Measurements from ENCODE around the gene CAMK2G. TPM values are rescaled to one million over a fixed set of nuclear protein-coding genes. Genes with fewer than 3 reads are reported as not detected.
A peak's percentile ranks its signal among the peaks of the same experiment; 100 is the strongest.

CAMK2G gene
- total RNA-seq, 1 donor from 2014 or later: 36.6 TPM

- peak overlapping the region; percentile 62 for H3K27ac Mint-ChIP-seq
Observed at GRCh38 chr10:73910401-73910763, 36.0 kb upstream of the CAMK2G start.

GRCh38 chr10:73909540-73910115 is 35.3 kb upstream of the CAMK2G start:
- peaks cover 30% of the 10 kb centered on the region for H3F3A ChIP-seq (ENCODE audit: low read depth)
- H3K9me3 Mint-ChIP-seq: no peaks in the 10 kb centered on the region
- no peaks in the 10 kb centered on the region for H3K9me3 ChIP-seq (ENCODE audit: low read depth)
- no peak overlapping the region for H3K4me3 ChIP-seq
- H3K36me3 ChIP-seq: no peaks in the 10 kb centered on the region
- no peak overlapping the region for H3K9ac ChIP-seq
- H3K36me3 Mint-ChIP-seq: no peaks in the 10 kb centered on the region
- H3K27ac Mint-ChIP-seq: no peak overlapping the region
- peaks cover 30% of the 10 kb centered on the region for H3K27me3 Mint-ChIP-seq (ENCODE audit: insufficient read depth, low read depth)
- H3K4me1 Mint-ChIP-seq: peaks cover 54% of the 10 kb centered on the region
- peak overlapping the region; percentile 8 for H2AFZ ChIP-seq (replicated peaks)
- no peak overlapping the region for H3K27ac ChIP-seq
- H3K4me2 ChIP-seq: peak overlapping the region; percentile 82
- H3K79me2 ChIP-seq (ENCODE audit: low read depth): no peaks in the 10 kb centered on the region
- DNase-seq (ENCODE audit: low spot score): no peak
- peaks cover 12% of the 10 kb centered on the region for H3K4me1 ChIP-seq
- peaks cover 35% of the 10 kb centered on the region for H3K27me3 ChIP-seq
- peak overlapping the region; percentile 94 for H3K4me3 Mint-ChIP-seq
- H4K20me1 ChIP-seq (ENCODE audit: low read depth): no peaks in the 10 kb centered on the region
- no peak for TF ChIP-seq EZH2phosphoT487 (IDR thresholded peaks at IDR 0.05)
- TF ChIP-seq EZH2 (IDR thresholded peaks at IDR 0.05): no peak
- TF ChIP-seq CTCF (IDR thresholded peaks at IDR 0.05): no peak

More at GRCh38 chr10:73910401-73910763, 36.0 kb upstream of the CAMK2G start:
- Histone ChIP-seq H3K36me3 (no peaks in the 10 kb centered on the region), H3K27me3 (peaks cover 35% of the 10 kb centered on the region), H3K4me2 (peak overlapping the region; percentile 82), H4K20me1 (ENCODE audit: low read depth) (no peaks in the 10 kb centered on the region), H3K4me1 (peaks cover 12% of the 10 kb centered on the region), H3K27ac (no peak overlapping the region), H3K79me2 (ENCODE audit: low read depth) (no peaks in the 10 kb centered on the region), H3F3A (ENCODE audit: low read depth) (peaks cover 29% of the 10 kb centered on the region), H3K4me3 (peak overlapping the region; percentile 79), H3K9me3 (ENCODE audit: low read depth) (no peaks in the 10 kb centered on the region), H2AFZ (replicated peaks) (peak overlapping the region; percentile 99), H3K9ac (no peak overlapping the region)
- Mint-ChIP-seq H3K9me3 (no peaks in the 10 kb centered on the region), H3K27me3 (ENCODE audit: insufficient read depth, low read depth) (peaks cover 34% of the 10 kb centered on the region), H3K4me3 (peak overlapping the region; percentile 94), H3K36me3 (no peaks in the 10 kb centered on the region), H3K4me1 (peaks cover 53% of the 10 kb centered on the region)
- TF ChIP-seq EZH2phosphoT487 (IDR thresholded peaks at IDR 0.05): no peak
- TF ChIP-seq CTCF (IDR thresholded peaks at IDR 0.05): peak; percentile 20
- DNase-seq (ENCODE audit: low spot score): peak; percentile 58

GRCh38 chr10:73908853-73909539 is 34.6 kb upstream of the CAMK2G start:
- Histone ChIP-seq H2AFZ (replicated peaks) (peak overlapping the region; percentile 8), H3K27me3 (peaks cover 35% of the 10 kb centered on the region), H3K27ac (no peak overlapping the region), H3K9ac (no peak overlapping the region), H3F3A (ENCODE audit: low read depth) (peaks cover 30% of the 10 kb centered on the region), H3K4me1 (peaks cover 12% of the 10 kb centered on the region), H3K9me3 (ENCODE audit: low read depth) (no peaks in the 10 kb centered on the region), H3K36me3 (no peaks in the 10 kb centered on the region), H3K79me2 (ENCODE audit: low read depth) (no peaks in the 10 kb centered on the region), H3K4me3 (no peak overlapping the region), H3K4me2 (no peak overlapping the region), H4K20me1 (ENCODE audit: low read depth) (no peaks in the 10 kb centered on the region)
- no peaks in the 10 kb centered on the region for H3K36me3 Mint-ChIP-seq
- peak overlapping the region; percentile 37 for H3K27ac Mint-ChIP-seq
- TF ChIP-seq CTCF (IDR thresholded peaks at IDR 0.05): no peak
- no peak for DNase-seq (ENCODE audit: low spot score)
- peaks cover 54% of the 10 kb centered on the region for H3K4me1 Mint-ChIP-seq
- no peaks in the 10 kb centered on the region for H3K9me3 Mint-ChIP-seq
- peaks cover 28% of the 10 kb centered on the region for H3K27me3 Mint-ChIP-seq (ENCODE audit: insufficient read depth, low read depth)
- no peak overlapping the region for H3K4me3 Mint-ChIP-seq

Data from neural progenitor cell (in vitro differentiated cells).